Measurements from ENCODE around the gene GJA3. TPM values are rescaled to one million over a fixed set of nuclear protein-coding genes. Genes with fewer than 3 reads are reported as not detected.

GJA3 gene
- total and polyA plus RNA-seq, 2 donors (not counting 1 experiment from before 2014, with no cell fraction given): 0.28 to 0.59 TPM

- Mint-ChIP-seq H3K4me1 (no peaks in the 10 kb centered on the region), H3K27ac (no peak overlapping the region), H3K4me3 (no peak overlapping the region), H3K27me3 (peaks cover 56% of the 10 kb centered on the region), H3K9me3 (ENCODE audit: insufficient read depth) (no peaks in the 10 kb centered on the region)
- H3K9ac ChIP-seq (ENCODE audit: low read length): no peak overlapping the region
- TF ChIP-seq EZH2 (IDR thresholded peaks at IDR 0.05; ENCODE audit: borderline replicate concordance, insufficient read depth, low read depth, low read length, poor library complexity, severe bottlenecking) (no peak), CTCF (IDR thresholded peaks at IDR 0.05) (no peak)
- H2AFZ ChIP-seq (ENCODE audit: insufficient read depth, low read depth, low read length, poor library complexity, severe bottlenecking): no peak overlapping the region
- WGBS (ENCODE audit: insufficient coverage): 80% methylated on average over 7 of the region's 7 CpGs
- no peaks in the 10 kb centered on the region for H3K79me2 ChIP-seq (ENCODE audit: control insufficient read depth, insufficient read depth, low read length)
- no peak overlapping the region for H3K4me3 ChIP-seq (ENCODE audit: control extremely low read depth in 1 of 5, extremely low read depth in 1 of 5, insufficient read depth in 1 of 5, low read depth in 2 of 5, low read length in 4 of 5)
- ChIA-PET CTCF (no interaction called here), POLR2A (no interaction called here)
- H4K20me1 ChIP-seq (ENCODE audit: control insufficient read depth, insufficient read depth, low read length, poor library complexity, severe bottlenecking): peaks cover 4% of the 10 kb centered on the region
- H3K27ac ChIP-seq (ENCODE audit: low read length in 2 of 2): no peak overlapping the region
- H3K4me1 ChIP-seq (ENCODE audit: control insufficient read depth in 2 of 2, insufficient read depth in 2 of 2, low read length in 2 of 2): peaks cover 2 to 6% of the 10 kb centered on the region in 2 donors
- no peak for DNase-seq
- intact Hi-C loops (cut with micrococcal nuclease): no loop called here
- no peak for ATAC-seq (ENCODE audit: low read depth)
- no peaks in the 10 kb centered on the region for H3K36me3 ChIP-seq (replicated peaks in 1 of 2; ENCODE audit: control extremely low read depth in 1 of 2, control insufficient read depth in 1 of 2, extremely low read depth in 1 of 2, insufficient read depth in 2 of 2, low read length in 1 of 2)
- H3K27me3 ChIP-seq (replicated peaks in 1 of 4; ENCODE audit: control extremely low read depth in 1 of 4, control insufficient read depth in 3 of 4, insufficient read depth in 4 of 4, low read length in 3 of 4): peaks cover 0 to 23% (median 7%) of the 10 kb centered on the region in 4 experiments
- H3K4me2 ChIP-seq (replicated peaks; ENCODE audit: low read depth, low read length, poor library complexity, severe bottlenecking): no peak overlapping the region
- H3K9me3 ChIP-seq (ENCODE audit: control extremely low read depth in 1 of 3, control insufficient read depth in 2 of 3, insufficient read depth in 1 of 3, low read length in 2 of 3): peaks cover 0 to 10% (median 0%) of the 10 kb centered on the region in 3 donors
Observed at GRCh38 chr13:20145521-20145920, 15.3 kb downstream of the GJA3 start.

- Mint-ChIP-seq H3K27me3 (peaks cover 49% of the 10 kb centered on the region), H3K27ac (no peak overlapping the region), H3K4me3 (no peak overlapping the region), H3K9me3 (ENCODE audit: insufficient read depth) (no peaks in the 10 kb centered on the region), H3K4me1 (no peaks in the 10 kb centered on the region)
- intact Hi-C loops (cut with micrococcal nuclease): no loop called here
- 94% methylated on average over 11 of the region's 12 CpGs for whole genome bisulfite sequencing (ENCODE audit: insufficient coverage)
- H3K36me3 ChIP-seq (replicated peaks in 1 of 2; ENCODE audit: control extremely low read depth in 1 of 2, control insufficient read depth in 1 of 2, extremely low read depth in 1 of 2, insufficient read depth in 2 of 2, low read length in 1 of 2): no peaks in the 10 kb centered on the region
- H3K4me1 ChIP-seq (ENCODE audit: control insufficient read depth in 2 of 2, insufficient read depth in 2 of 2, low read length in 2 of 2): peaks cover 2 to 6% of the 10 kb centered on the region in 2 donors
- ChIA-PET POLR2A (no interaction called here), CTCF (interaction anchor here (0.5 kb wide), 1 partner anchor 16 kb away, joined by 3 read pairs; no protein-coding TSS in a partner anchor)
- no peak overlapping the region for H3K4me2 ChIP-seq (replicated peaks; ENCODE audit: low read depth, low read length, poor library complexity, severe bottlenecking)
- TF ChIP-seq EZH2 (IDR thresholded peaks at IDR 0.05; ENCODE audit: borderline replicate concordance, insufficient read depth, low read depth, low read length, poor library complexity, severe bottlenecking) (no peak), CTCF (IDR thresholded peaks at IDR 0.05) (no peak)
- ATAC-seq (ENCODE audit: low read depth): no peak
- H2AFZ ChIP-seq (ENCODE audit: insufficient read depth, low read depth, low read length, poor library complexity, severe bottlenecking): no peak overlapping the region
- no peak overlapping the region for H3K9ac ChIP-seq (ENCODE audit: low read length)
- H3K79me2 ChIP-seq (ENCODE audit: control insufficient read depth, insufficient read depth, low read length): no peaks in the 10 kb centered on the region
- H3K27ac ChIP-seq (ENCODE audit: low read length in 2 of 2): no peak overlapping the region
- H4K20me1 ChIP-seq (ENCODE audit: control insufficient read depth, insufficient read depth, low read length, poor library complexity, severe bottlenecking): peaks cover 4% of the 10 kb centered on the region
- H3K4me3 ChIP-seq (ENCODE audit: control extremely low read depth in 1 of 5, extremely low read depth in 1 of 5, insufficient read depth in 1 of 5, low read depth in 2 of 5, low read length in 4 of 5): no peak overlapping the region
- peaks cover 0 to 23% (median 7%) of the 10 kb centered on the region in 4 experiments for H3K27me3 ChIP-seq (replicated peaks in 1 of 4; ENCODE audit: control extremely low read depth in 1 of 4, control insufficient read depth in 3 of 4, insufficient read depth in 4 of 4, low read length in 3 of 4)
- no peak for DNase-seq
- peaks cover 0 to 10% (median 0%) of the 10 kb centered on the region in 3 donors for H3K9me3 ChIP-seq (ENCODE audit: control extremely low read depth in 1 of 3, control insufficient read depth in 2 of 3, insufficient read depth in 1 of 3, low read length in 2 of 3)
Observed at GRCh38 chr13:20144141-20144850, 16.6 kb downstream of the GJA3 start.
